Neuronal stem cell (in vitro differentiated cells): Measurements from ENCODE around the gene INAFM1.
A peak's percentile ranks its signal among the peaks of the same experiment; 100 is the strongest.

Source experiments
- DNase-seq: peaks from one replicate; pipeline ENCODE4 v3.0.0-alpha.2; 2013; ENCODE audit warnings: low spot score
- H2AFZ ChIP-seq: one replicate; pipeline ENCODE4 v1.6.1; 2013; ENCODE audit warnings: mild to moderate bottlenecking, low read length, inconsistent platforms
- H2AK5ac ChIP-seq: 2 replicates; pipeline ENCODE4 v1.6.1; 2013; ENCODE audit warnings: low read depth, mild to moderate bottlenecking, inconsistent platforms, low read length, moderate library complexity, mixed read lengths
- H2BK120ac ChIP-seq: 2 replicates; pipeline ENCODE4 v1.6.1; 2013; ENCODE audit warnings: low read depth, mild to moderate bottlenecking, inconsistent platforms, low read length, moderate library complexity, mixed read lengths
- H2BK12ac ChIP-seq: one replicate; pipeline ENCODE4 v1.6.1; 2013; ENCODE audit warnings: low read length, inconsistent platforms
- H2BK15ac ChIP-seq: 2 replicates; pipeline ENCODE4 v1.6.1; 2013; ENCODE audit warnings: mild to moderate bottlenecking, low read length, inconsistent platforms, mixed read lengths
- H2BK5ac ChIP-seq: one replicate; pipeline ENCODE4 v1.6.1; 2013; ENCODE audit warnings: inconsistent platforms, mild to moderate bottlenecking, low read length, moderate library complexity
- H3K14ac ChIP-seq: one replicate; pipeline ENCODE4 v1.6.1; 2013; ENCODE audit warnings: low read length, inconsistent platforms
- H3K18ac ChIP-seq: 2 replicates; pipeline ENCODE4 v1.6.1; 2013; ENCODE audit warnings: low read length, inconsistent platforms
- H3K23ac ChIP-seq: 2 replicates; pipeline ENCODE4 v1.6.1; 2013; ENCODE audit warnings: low read depth, mild to moderate bottlenecking, mixed read lengths, low read length, inconsistent platforms; ENCODE audit not compliant: poor library complexity
- H3K27ac ChIP-seq: replicated peaks from 3 replicates; pipeline ENCODE4 v1.5.1; 2013; ENCODE audit warnings: low read length, inconsistent platforms
- H3K27me3 ChIP-seq, 3 experiments: 2 replicates each; pipeline ENCODE4 v1.6.1; 2013; ENCODE audit warnings: low read length in 3 of 3, mild to moderate bottlenecking in 2 of 3, inconsistent platforms in 1 of 3, low read depth in 1 of 3, mixed read lengths in 1 of 3, moderate library complexity in 1 of 3; ENCODE audit not compliant: control insufficient read depth in 3 of 3, insufficient read depth in 3 of 3
- H3K36me3 ChIP-seq, 2 donors: replicated peaks in 1 of 2; 2 replicates each; pipeline ENCODE4 v1.6.1; 2013; ENCODE audit warnings: low read length in 2 of 2; ENCODE audit not compliant: control insufficient read depth in 2 of 2, insufficient read depth in 2 of 2
- H3K4ac ChIP-seq: 2 replicates; pipeline ENCODE4 v1.6.1; 2013; ENCODE audit warnings: inconsistent platforms, mild to moderate bottlenecking, low read length, moderate library complexity
- H3K4me1 ChIP-seq, 2 donors: 1 replicate in 1 of 2; 2 replicates in 1 of 2; pipeline ENCODE4 v1.6.1; 2013; ENCODE audit warnings: low read length in 2 of 2, low read depth in 1 of 2; ENCODE audit not compliant: control insufficient read depth in 2 of 2, insufficient read depth in 1 of 2
- H3K4me2 ChIP-seq: one replicate; pipeline ENCODE4 v1.6.1; 2013; ENCODE audit warnings: mild to moderate bottlenecking, low read length, inconsistent platforms; ENCODE audit not compliant: insufficient read depth, poor library complexity, severe bottlenecking
- H3K4me3 ChIP-seq, 2 donors: 2 replicates each; pipeline ENCODE4 v1.5.1; 2013; ENCODE audit warnings: low read length in 2 of 2, mild to moderate bottlenecking in 2 of 2, inconsistent platforms in 1 of 2, moderate library complexity in 1 of 2
- H3K79me1 ChIP-seq: one replicate; pipeline ENCODE4 v1.6.1; 2013; ENCODE audit warnings: low read depth, mild to moderate bottlenecking, inconsistent platforms, low read length, moderate library complexity
- H3K9ac ChIP-seq: one replicate; pipeline ENCODE4 v1.6.1; 2013; ENCODE audit warnings: mild to moderate bottlenecking, low read depth, low read length, inconsistent platforms; ENCODE audit not compliant: poor library complexity
- H3K9me3 ChIP-seq, 2 donors: replicated peaks in 1 of 2; 2 replicates each; pipeline versions ENCODE3 to v1.6.1; 2013; ENCODE audit warnings: low read length in 2 of 2, mild to moderate bottlenecking in 2 of 2, inconsistent platforms in 1 of 2, low read depth in 1 of 2, mixed read lengths in 1 of 2, moderate library complexity in 1 of 2; ENCODE audit not compliant: control insufficient read depth in 2 of 2, insufficient read depth in 1 of 2
- H4K8ac ChIP-seq: one replicate; pipeline ENCODE4 v1.6.1; 2013; ENCODE audit warnings: low read depth, mild to moderate bottlenecking, inconsistent platforms, low read length, moderate library complexity
- H4K91ac ChIP-seq: one replicate; pipeline ENCODE4 v1.6.1; 2013; ENCODE audit warnings: low read length, low read depth, mild to moderate bottlenecking, inconsistent platforms; ENCODE audit not compliant: poor library complexity
- WGBS, 2 donors: extraction: QIAGEN DNeasy Blood & Tissue Kit; methylation state at CpG; one replicate each; pipeline ENCODE4 v1.1.7; 2013; ENCODE audit warnings: missing lambda C conversion rate in 2 of 2, mixed read lengths in 1 of 2; ENCODE audit not compliant: insufficient read length in 2 of 2, insufficient replicate concordance in 1 of 2; ENCODE audit errors: extremely low coverage in 2 of 2; 5-methylcytosine and 5-hydroxymethylcytosine counted together

INAFM1 gene

GRCh38 chr19:47240996-47241918 is 33.4 kb upstream of the INAFM1 start:
- H3K27ac ChIP-seq: no peak overlapping the region

GRCh38 chr19:47241919-47242577 is 32.6 kb upstream of the INAFM1 start:
- H3K4me3 ChIP-seq: peak overlapping the region in 1 of 2 donors; percentile 58
- H3K4ac ChIP-seq: no peak overlapping the region
- H3K79me1 ChIP-seq: peaks cover 5% of the 10 kb centered on the region
- no peak overlapping the region for H2BK120ac ChIP-seq
- H3K27ac ChIP-seq: no peak overlapping the region
- H3K36me3 ChIP-seq: peaks cover 0 to 2% of the 10 kb centered on the region in 2 donors
- H3K14ac ChIP-seq: no peak overlapping the region
- no peak overlapping the region for H2AFZ ChIP-seq
- H2BK12ac ChIP-seq: no peak overlapping the region
- peaks cover 0 to 30% (median 4%) of the 10 kb centered on the region in 3 experiments for H3K27me3 ChIP-seq
- no peak overlapping the region for H2AK5ac ChIP-seq
- H3K23ac ChIP-seq: no peak overlapping the region
- H3K4me1 ChIP-seq: peaks cover 24 to 31% of the 10 kb centered on the region in 2 donors
- no CpG with 5 or more reads among the region's 7 CpGs for WGBS, 2 donors
- H4K91ac ChIP-seq: no peak overlapping the region
- no peak overlapping the region for H4K8ac ChIP-seq
- H2BK15ac ChIP-seq: no peak overlapping the region
- no peak for DNase-seq
- no peak overlapping the region for H2BK5ac ChIP-seq
- H3K18ac ChIP-seq: no peak overlapping the region
- H3K9me3 ChIP-seq: peaks cover 0 to 6% of the 10 kb centered on the region in 2 donors
- no peak overlapping the region for H3K4me2 ChIP-seq
- H3K9ac ChIP-seq: no peak overlapping the region

More at GRCh38 chr19:47240996-47241918, 33.4 kb upstream of the INAFM1 start:
- H3K79me1 ChIP-seq: peaks cover 7% of the 10 kb centered on the region
- H3K4me3 ChIP-seq: peak overlapping the region in 1 of 2 donors; percentile 58
- no CpG with 5 or more reads among the region's 27 CpGs for WGBS, 2 donors
- peak overlapping the region; percentile 13 for H3K18ac ChIP-seq
- peak overlapping the region; percentile 2 for H2AK5ac ChIP-seq
- H2AFZ ChIP-seq: peak overlapping the region; percentile 53
- H2BK15ac ChIP-seq: peak overlapping the region; percentile 2
- H3K14ac ChIP-seq: no peak overlapping the region
- H3K4me1 ChIP-seq: peaks cover 24 to 31% of the 10 kb centered on the region in 2 donors
- H2BK120ac ChIP-seq: no peak overlapping the region
- peak overlapping the region; percentile 21 for H3K4me2 ChIP-seq
- peaks cover 0 to 6% of the 10 kb centered on the region in 2 donors for H3K9me3 ChIP-seq
- no peak overlapping the region for H2BK5ac ChIP-seq
- H3K36me3 ChIP-seq: peaks cover 0 to 2% of the 10 kb centered on the region in 2 donors
- H3K4ac ChIP-seq: no peak overlapping the region
- DNase-seq: no peak
- H3K23ac ChIP-seq: peak overlapping the region; percentile 5
- peak overlapping the region; percentile 73 for H2BK12ac ChIP-seq
- peaks cover 0 to 30% (median 4%) of the 10 kb centered on the region in 3 experiments for H3K27me3 ChIP-seq
- H3K9ac ChIP-seq: no peak overlapping the region
- H4K8ac ChIP-seq: no peak overlapping the region
- no peak overlapping the region for H4K91ac ChIP-seq

GRCh38 chr19:47243364-47243775 is 31.3 kb upstream of the INAFM1 start:
- no peak overlapping the region for H2BK5ac ChIP-seq
- peaks cover 24 to 31% of the 10 kb centered on the region in 2 donors for H3K4me1 ChIP-seq
- peak overlapping the region; percentile 88 for H2BK15ac ChIP-seq
- peak overlapping the region; percentile 49 to 61 for H3K4me3 ChIP-seq
- peaks cover 0 to 6% of the 10 kb centered on the region in 2 donors for H3K9me3 ChIP-seq
- no peak overlapping the region for H2AK5ac ChIP-seq
- H3K36me3 ChIP-seq: peaks cover 0 to 2% of the 10 kb centered on the region in 2 donors
- H3K27me3 ChIP-seq: peaks cover 0 to 30% (median 4%) of the 10 kb centered on the region in 3 experiments
- no peak overlapping the region for H3K27ac ChIP-seq
- H3K79me1 ChIP-seq: peaks cover 5% of the 10 kb centered on the region
- DNase-seq: no peak
- H2BK120ac ChIP-seq: peak overlapping the region; percentile 12
- no peak overlapping the region for H4K91ac ChIP-seq
- no peak overlapping the region for H4K8ac ChIP-seq
- H3K4me2 ChIP-seq: peak overlapping the region; percentile 60
- peak overlapping the region; percentile 78 for H2AFZ ChIP-seq
- WGBS, 2 donors: no CpG with 5 or more reads among the region's 9 CpGs
- H3K4ac ChIP-seq: no peak overlapping the region
- peak overlapping the region; percentile 91 for H3K18ac ChIP-seq
- no peak overlapping the region for H2BK12ac ChIP-seq
- no peak overlapping the region for H3K14ac ChIP-seq
- H3K23ac ChIP-seq: no peak overlapping the region
- no peak overlapping the region for H3K9ac ChIP-seq
